Mucosa of descending colon (tissue), 3 donors: ENCODE measurements around the gene SPAG16. TPM values are rescaled to one million over a fixed set of nuclear protein-coding genes. Genes with fewer than 3 reads are reported as not detected.

Source experiments
- ATAC-seq: fragments of 200-7000 bp; cut with Tn5 transposase; one replicate; pipeline ENCODE4 v1.9.1; 2020; ENCODE audit warnings: mild to moderate bottlenecking, moderate library complexity
- DNase-seq, 3 donors: peaks; one replicate each; pipeline ENCODE4 v3.0.0-alpha.2; 2020
- H3K36me3 ChIP-seq: fragments of 200-600 bp; one replicate; pipeline ENCODE4 v1.8.0; 2021; ENCODE audit warnings: low read depth, mild to moderate bottlenecking
- H3K4me1 ChIP-seq: fragments of 200-600 bp; one replicate; pipeline ENCODE4 v1.8.0; 2021; ENCODE audit warnings: low read depth, mild to moderate bottlenecking
- H3K4me3 ChIP-seq: fragments of 200-600 bp; one replicate; pipeline ENCODE4 v1.8.0; 2021; ENCODE audit warnings: mild to moderate bottlenecking
- H3K9me3 ChIP-seq: fragments of 200-600 bp; one replicate; pipeline ENCODE4 v1.8.0; 2021; ENCODE audit warnings: mild to moderate bottlenecking
- CTCF ChIP-seq: fragments of 200-600 bp; IDR thresholded peaks from one replicate; pipeline ENCODE4 v1.8.0; 2022; ENCODE audit warnings: antibody characterized with exemption, mild to moderate bottlenecking
- intact Hi-C, 2 donors: fragments of 100-400 bp; cut with DNase I in 1 of 2; cut with micrococcal nuclease in 1 of 2; formaldehyde crosslinking; loops; one replicate each; pipeline versions ENCODE4 v1.11.0 to v1.11.1; 2022; cut with DNase I, micrococcal nuclease
- total RNA-seq, 3 donors: library from RNA; stranded (reverse); fragmentation: NEBNext Ultra II Directional in 2 of 3; extraction: Animal tissue kit (Norgen Biotek cat#: 25700) in 2 of 3; gene quantifications; one replicate each; pipeline versions ENCODE4 v1.2.1 to v1.2.4, GENCODE V29; 2021 to 2023
- donor health status: DM: no; HTN: no; CAD: no; lungs with moderate emphysema.
- donor health status: DM: no; HTN: no; CAD: no.
- donor health status: DM: no; HTN: yes; CAD: no.

Gene SPAG16
- total RNA-seq, 3 donors from 2014 or later, result 18.1 to 20.3 (median 18.5) TPM

- ATAC-seq (peak; percentile 28), DNase-seq (peak in 1 of 3 donors; percentile 43)
- H3K4me1 ChIP-seq, result peaks cover 1% of the 10 kb centered on the region
- TF ChIP-seq CTCF, result peak; percentile 63
- intact Hi-C loops, result no loop called here
- H3K36me3 ChIP-seq, result no peaks in the 10 kb centered on the region
- no peak overlapping the region for H3K4me3 ChIP-seq
- no peaks in the 10 kb centered on the region for H3K9me3 ChIP-seq
Measured at GRCh38 chr2:213246497-213247281, 37.6 kb upstream of the SPAG16 start.

GRCh38 chr2:213247566-213247965 lies 36.7 kb upstream of the SPAG16 start:
- ATAC-seq (no peak), DNase-seq (no peak)
- Histone ChIP-seq H3K9me3 (no peaks in the 10 kb centered on the region), H3K36me3 (no peaks in the 10 kb centered on the region), H3K4me3 (no peak overlapping the region), H3K4me1 (peaks cover 3% of the 10 kb centered on the region)
- intact Hi-C loops, result no loop called here
- no peak for TF ChIP-seq CTCF

- no peak for DNase-seq
- H3K36me3 ChIP-seq, result no peaks in the 10 kb centered on the region
- TF ChIP-seq CTCF, result no peak
- peaks cover 3% of the 10 kb centered on the region for H3K4me1 ChIP-seq
- H3K9me3 ChIP-seq, result no peaks in the 10 kb centered on the region
- no peak overlapping the region for H3K4me3 ChIP-seq
- no peak for ATAC-seq
- intact Hi-C loops, result no loop called here
Measured at GRCh38 chr2:213248637-213249036, 35.6 kb upstream of the SPAG16 start.

- intact Hi-C loops, result no loop called here
- TF ChIP-seq CTCF, result no peak
- Histone ChIP-seq H3K36me3 (no peaks in the 10 kb centered on the region), H3K9me3 (no peaks in the 10 kb centered on the region), H3K4me1 (peaks cover 3% of the 10 kb centered on the region), H3K4me3 (no peak overlapping the region)
- ATAC-seq, result no peak
- no peak for DNase-seq
Measured at GRCh38 chr2:213249502-213249901, 34.8 kb upstream of the SPAG16 start.

- no peak for DNase-seq
- intact Hi-C loops, result no loop called here
- TF ChIP-seq CTCF, result no peak
- Histone ChIP-seq H3K36me3 (no peaks in the 10 kb centered on the region), H3K4me3 (no peak overlapping the region), H3K4me1 (peaks cover 3% of the 10 kb centered on the region), H3K9me3 (no peaks in the 10 kb centered on the region)
- peak; percentile 42 for ATAC-seq
Measured at GRCh38 chr2:213251618-213252017, 32.6 kb upstream of the SPAG16 start.
